Amniotic stem cell (primary cell): ENCODE measurements around the gene CDCP2.

ENCODE experiments used
- DNase-seq: peaks from one replicate; lab custom pipeline; 2025; lab: John Stamatoyannopoulos, UW

The CDCP2 gene

DNA sequence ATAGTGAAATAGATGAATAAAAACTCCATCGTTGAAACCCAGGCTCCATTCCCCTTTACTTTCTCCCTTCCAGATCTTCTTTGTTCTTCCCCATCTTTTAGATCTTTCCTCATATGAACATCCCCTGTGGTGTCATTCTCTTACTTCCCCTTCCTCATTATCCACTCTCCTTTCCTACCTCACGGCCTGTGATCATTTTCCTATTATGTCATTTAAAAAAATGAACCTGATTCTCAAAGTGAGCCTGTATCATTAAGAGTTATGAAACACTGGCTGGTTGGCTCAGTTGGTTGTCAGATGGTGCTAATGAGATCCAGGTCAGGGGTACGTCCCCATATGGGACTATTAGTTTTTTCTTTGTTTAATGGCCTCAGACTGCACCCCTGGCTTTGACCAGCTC is 61.1 kb downstream of the CDCP2 start:
- DNase-seq = no peak

DNA sequence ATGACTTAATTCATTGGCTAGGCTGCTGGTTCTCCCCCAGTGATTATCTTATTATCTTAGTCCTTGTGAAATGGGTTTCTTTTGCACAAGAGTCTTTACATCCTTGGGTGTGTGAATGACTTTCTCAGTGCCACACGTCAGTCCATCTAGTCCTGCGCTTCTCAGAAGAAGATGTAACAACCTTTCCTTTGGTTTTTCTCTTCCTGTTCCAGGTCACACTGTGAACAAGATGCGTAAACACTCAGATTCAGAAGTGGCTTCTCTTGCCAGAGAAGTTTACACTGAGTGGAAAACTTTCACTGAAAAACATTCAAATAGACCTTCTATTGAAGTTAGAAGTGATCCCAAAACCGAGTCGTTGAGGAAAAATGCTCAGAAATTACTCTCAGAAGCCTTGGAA is 64.4 kb downstream of the CDCP2 start:
- no peak for DNase-seq

DNA sequence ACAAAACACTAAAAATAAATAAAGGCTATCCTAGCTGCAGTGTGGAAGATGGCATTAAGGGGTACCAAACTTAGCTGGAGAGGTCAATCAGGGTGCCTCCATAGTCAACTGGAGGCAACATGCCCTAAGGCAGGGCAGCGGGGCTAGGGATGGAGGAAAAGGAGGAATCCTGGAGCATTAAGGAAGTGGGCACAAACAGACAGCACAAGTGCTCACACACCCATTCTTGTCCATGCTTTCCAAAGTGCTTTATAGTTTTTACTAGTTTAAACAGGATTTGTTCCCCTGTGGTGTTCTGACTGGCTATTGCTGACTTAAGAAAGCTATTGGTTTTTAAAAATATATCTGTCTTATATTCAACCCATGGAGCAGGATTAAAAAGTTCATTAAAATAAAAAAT is 66.0 kb downstream of the CDCP2 start:
- no peak for DNase-seq

DNA sequence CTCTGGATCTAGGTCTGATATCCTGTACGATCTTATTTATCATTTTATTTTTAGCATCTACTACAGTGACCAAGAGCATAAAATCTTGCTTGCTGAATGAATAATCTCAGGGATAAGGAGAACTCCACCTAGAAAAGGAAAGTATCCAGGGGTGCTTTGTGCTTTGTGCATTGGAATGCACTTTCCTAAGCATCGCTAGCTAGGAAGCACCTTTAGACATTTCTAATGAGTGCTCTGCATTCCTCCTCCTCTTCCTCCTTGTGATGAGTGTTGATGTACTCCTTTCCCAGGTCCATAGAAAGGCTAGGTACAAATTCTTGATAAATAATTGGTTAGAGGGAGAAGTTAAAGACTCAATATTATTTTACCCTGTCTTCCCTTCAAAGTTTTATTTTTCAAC is 68.0 kb downstream of the CDCP2 start:
- no peak for DNase-seq
